HG03196 (cell line): ENCODE measurements around the gene N4BP2L2.

ENCODE experiments used
- ATAC-seq: cut with Tn5 transposase; IDR thresholded peaks from one replicate; pipeline ENCODE4 v1.9.1; 2021; ENCODE audit not compliant: unreplicated experiment

The N4BP2L2 gene

DNA sequence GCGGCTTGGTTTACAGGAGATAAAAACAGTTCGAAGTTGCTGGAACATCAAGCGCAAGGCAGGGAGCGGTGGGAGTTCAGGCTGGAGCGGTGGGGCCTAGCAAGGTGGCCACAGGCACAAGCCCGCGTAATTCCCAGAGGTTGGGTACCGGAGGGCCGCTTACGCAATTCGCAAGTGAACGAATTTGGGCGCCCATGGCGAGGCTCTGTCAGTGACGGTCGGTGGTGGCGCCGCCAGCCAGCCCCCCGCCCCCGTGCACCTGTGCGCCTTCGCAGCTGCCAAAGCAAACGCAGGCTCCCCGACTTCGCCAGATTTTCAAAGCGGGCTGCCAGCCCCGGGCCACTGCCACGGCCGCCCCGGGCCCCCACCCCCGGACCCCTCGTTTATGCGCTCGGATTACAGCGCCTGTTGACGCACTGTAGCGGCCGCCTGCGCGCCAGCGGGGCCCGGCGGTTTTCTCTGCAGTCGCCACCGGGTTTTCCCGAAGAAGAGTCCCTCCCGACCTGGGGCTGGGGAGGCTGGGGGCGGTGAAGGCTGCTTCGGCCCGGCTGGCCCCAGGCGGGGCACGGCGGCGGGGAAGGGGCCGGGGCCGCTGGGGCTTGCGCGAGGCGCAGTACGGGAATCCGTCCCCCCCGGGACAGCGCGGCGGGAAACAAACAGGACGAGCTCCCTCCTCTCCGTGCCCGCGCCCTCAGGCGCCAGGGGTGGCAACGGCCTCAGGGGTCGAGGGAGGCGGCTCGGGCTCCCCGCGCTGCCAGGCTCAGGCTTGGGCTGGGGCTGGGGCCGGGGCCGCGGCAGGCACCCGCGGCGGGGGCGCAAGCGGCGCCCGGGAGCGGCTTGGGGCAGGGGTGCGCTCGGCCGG lies 111.4 kb downstream of the N4BP2L2 start:
- ATAC-seq: peak; percentile 19

GRCh38 chr13:32426191-32426989 lies 112.2 kb downstream of the N4BP2L2 start:
- no peak for ATAC-seq

DNA sequence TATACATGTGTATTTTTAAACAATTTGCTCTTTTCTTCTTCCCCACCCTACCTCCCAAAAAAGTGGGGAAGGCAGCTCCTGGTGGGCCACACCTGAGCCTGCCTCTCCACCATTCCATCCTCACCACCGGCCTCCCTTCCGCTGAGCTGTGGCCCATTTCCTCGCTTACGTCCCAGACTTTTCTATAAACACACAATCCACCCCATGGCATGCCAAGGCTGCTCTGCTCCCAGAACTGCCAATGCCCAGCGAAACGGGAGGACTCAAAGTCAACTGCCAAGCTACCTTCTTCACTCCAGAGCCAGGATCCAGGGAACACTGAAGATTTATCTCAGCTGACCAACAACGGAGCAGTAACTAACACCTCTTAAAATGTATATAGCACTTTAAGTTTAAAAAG lies 113.4 kb downstream of the N4BP2L2 start:
- no peak for ATAC-seq

GRCh38 chr13:32423592-32423991 lies 115.0 kb downstream of the N4BP2L2 start:
- no peak for ATAC-seq

DNA sequence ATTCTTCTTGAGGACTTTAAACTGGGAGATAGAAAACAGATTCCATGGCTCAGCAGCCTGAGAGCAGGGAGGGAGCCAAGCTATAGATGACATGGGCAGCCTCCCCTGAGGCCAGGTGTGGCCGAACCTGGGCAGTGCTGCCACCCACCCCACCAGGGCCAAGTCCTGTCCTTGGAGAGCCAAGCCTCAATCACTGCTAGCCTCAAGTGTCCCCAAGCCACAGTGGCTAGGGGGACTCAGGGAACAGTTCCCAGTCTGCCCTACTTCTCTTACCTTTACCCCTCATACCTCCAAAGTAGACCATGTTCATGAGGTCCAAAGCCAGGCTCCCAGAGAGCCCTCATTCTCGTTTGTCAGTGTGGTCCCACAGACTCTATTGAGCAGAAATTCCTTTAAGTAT lies 118.7 kb downstream of the N4BP2L2 start:
- no peak for ATAC-seq

- no peak for ATAC-seq
Measured at GRCh38 chr13:32417995-32418394, 120.6 kb downstream of the N4BP2L2 start.

GRCh38 chr13:32415019-32415418 lies 123.6 kb downstream of the N4BP2L2 start:
- no peak for ATAC-seq

GRCh38 chr13:32414580-32414979 lies 124.0 kb downstream of the N4BP2L2 start:
- ATAC-seq: no peak

GRCh38 chr13:32413284-32413683 lies 125.3 kb downstream of the N4BP2L2 start:
- no peak for ATAC-seq

DNA sequence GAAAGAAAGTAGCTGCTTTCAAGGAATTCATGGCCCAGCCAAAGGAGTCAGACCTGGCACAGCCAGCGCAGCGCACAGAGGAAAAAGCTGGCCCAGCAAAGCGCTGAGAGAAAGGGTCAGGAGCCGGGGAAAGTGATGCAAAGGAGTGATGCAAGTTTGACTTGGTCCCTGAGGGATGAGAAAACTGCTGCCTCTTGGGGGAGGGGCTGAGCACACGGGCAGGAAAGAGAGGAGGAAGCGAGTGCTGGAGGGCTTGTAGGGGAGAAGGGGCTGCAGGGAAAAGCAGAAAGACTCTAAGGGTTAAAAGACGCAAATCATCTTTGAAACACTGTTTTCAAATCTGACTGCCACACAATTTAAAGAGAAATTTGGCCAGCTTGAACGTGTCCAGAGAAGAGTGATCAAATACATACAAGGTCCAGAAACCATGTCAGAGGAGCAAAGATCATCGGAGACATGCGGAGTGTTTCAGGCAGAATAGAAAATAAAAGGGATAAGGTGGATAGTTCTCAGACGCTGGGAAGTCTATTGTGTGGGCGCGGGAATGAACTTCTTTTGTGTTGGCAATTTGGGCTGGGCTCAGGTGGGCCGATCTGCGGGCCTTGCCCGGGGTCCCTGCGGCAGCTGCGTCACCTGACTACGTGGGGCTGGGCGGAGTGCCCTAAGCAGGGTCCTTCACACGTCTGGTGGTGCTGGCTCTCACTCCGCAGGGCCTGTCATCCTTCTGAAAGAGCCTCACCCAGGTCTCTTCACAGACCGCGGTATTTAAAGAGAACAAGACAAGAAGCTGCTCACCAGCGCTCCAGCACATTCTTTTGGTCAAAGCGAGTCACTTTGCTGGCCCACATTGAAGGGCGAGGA lies 128.8 kb downstream of the N4BP2L2 start:
- no peak for ATAC-seq

GRCh38 chr13:32409001-32409313 lies 129.6 kb downstream of the N4BP2L2 start:
- no peak for ATAC-seq

DNA sequence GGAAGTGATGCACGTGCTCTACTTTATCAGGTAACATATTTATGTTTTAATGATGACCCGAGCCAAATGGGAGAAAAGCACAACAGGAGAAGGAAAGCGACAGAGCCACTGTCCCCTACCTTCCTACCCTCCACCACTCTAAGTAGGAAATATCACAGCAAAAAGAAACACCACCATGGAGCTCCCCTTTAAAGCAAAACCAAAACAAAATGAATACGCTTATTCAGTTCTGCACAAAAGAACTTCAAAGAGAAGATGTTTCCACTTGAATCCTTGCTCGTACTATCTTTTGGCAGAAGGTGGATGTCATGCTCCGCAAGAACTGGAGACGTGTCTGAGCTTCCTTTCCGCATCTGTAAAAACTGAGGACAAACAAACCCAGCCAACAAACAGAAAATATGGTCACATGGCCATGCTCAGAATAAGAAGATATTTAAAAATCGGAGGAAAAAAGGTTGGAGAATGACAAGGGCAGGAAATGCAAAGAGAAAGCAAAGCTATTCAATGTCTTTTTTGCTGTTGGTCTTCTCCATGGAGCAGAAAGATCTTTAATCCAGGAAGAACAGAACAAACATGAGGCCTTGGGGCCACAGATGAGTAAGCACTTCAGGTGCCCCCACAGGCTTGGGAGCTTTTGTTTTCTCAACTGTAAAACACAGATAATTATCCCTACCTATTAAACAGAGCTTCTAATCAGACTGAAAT lies 130.1 kb downstream of the N4BP2L2 start:
- no peak for ATAC-seq

DNA sequence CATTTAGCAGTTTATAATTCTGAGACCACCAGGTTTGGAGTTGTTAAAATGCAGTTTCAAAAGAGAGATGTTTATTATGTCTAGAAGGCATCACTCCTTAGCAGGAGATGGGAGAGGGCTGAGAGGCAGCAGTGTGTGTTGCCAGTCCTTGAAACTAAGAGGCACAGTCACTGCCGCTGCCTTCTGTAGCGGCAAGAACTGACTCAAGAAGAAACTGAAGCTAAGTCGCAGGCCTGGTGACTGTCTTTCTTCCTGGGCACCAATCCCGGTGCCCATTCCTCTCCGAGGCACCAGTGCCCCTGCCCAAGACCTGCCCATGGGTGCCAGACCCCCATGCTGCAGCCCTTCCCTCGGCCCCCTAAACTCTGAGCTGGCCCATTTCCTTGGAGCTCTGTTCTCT lies 130.7 kb downstream of the N4BP2L2 start:
- no peak for ATAC-seq

DNA sequence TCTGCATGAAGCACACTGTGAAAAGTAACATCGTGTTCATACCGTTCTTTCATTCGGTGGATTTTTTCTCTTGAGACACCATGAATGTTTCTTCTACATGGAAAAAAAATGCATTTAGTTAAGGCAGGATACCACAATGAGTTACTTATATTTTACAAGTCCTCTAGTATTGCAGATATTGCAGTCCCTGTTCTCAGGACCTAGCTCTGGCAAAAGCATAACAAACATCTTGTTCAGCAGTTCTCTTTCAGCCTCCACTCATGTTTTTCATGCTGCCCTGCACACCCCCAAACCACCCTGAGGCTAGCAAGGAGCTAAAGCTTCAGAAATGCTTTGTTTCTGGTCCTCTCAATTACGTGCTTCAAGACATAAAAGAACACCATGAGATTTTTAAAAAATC lies 135.5 kb downstream of the N4BP2L2 start:
- no peak for ATAC-seq

- no peak for ATAC-seq
Measured at GRCh38 chr13:32391101-32391619, 147.4 kb downstream of the N4BP2L2 start.

DNA sequence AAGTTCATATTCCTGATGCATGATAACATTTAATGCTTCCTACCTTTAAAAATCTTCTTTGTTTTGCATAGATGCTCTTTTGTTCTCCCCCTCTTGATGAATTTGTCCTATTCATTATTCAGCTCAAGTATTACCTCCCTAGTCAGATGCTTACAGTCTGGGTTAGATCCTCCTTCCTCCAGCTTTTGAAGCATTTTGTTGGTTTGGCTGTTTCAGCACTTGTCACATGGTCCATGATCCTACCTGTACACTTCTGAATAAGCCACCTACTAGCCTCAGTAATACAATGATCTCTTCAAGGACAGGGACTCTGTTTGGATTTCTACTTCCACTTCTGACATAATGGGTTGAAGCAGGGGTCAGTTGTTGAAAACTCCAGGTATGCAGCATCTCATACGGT lies 148.1 kb downstream of the N4BP2L2 start:
- ATAC-seq: no peak

DNA sequence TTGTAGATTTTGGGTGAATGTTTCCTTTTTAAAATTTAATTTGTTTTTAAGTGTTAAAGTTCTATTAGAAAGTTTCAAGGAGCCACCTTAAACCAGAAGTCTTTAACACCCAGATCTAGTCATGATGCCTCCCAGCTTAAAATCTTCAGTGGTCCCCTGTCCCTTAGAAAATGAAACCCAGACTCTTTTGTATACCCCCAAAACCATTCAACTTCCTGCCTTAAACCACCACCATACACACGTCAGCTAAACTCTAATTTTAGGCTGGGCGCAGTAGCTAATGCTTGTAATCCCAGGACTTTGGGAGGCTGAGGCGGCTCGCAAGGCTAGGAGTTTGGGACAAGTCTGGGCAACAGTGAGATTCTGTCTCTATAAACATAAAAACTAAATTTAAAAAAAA lies 148.5 kb downstream of the N4BP2L2 start:
- no peak for ATAC-seq

GRCh38 chr13:32385410-32385809 lies 153.2 kb downstream of the N4BP2L2 start:
- no peak for ATAC-seq

- no peak for ATAC-seq
Measured at GRCh38 chr13:32384702-32385101, 153.9 kb downstream of the N4BP2L2 start.

DNA sequence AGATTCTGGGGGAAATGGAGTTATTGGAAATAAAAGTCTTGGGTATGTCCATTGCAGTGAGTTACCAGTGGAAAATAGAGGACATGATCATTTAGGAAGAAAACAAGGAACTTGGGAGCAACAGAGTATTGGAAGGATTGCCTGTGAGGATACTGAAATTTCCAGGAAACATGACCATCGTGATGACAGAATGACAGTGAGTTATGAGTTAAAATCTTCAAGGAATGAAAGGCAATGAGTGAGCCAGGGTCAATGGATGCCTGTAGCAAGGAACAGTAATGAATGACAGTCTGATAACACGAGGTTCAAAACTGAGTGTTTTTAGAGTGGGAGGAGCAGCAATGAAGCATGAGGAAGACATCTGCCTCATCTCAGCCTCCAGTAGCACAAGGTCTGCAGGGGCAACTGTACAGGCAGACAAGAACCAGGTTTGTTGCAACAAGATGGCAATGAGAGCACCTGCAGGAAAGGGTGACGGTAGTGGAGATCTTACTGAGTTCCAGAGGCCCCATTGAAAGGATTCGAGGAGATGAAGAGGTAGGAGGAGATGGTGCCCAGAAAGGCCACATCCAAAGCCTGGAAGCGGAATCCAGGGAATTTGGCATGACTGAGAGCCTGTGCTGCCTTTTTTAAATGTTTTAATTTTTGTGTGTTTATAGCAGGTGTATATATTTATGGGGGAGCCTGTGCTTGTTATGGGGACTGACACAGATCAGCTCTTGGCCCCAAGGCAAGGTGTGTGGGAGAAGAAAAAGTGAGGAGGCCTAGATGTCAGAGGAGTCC lies 154.6 kb downstream of the N4BP2L2 start:
- ATAC-seq: no peak
